Endothelial cell of umbilical vein (primary cell): ENCODE measurements around the gene NDUFS4. TPM values are rescaled to one million over a fixed set of nuclear protein-coding genes. Genes with fewer than 3 reads are reported as not detected.

Experiments used
- BruUV-seq: library from RNA; stranded (reverse); fragments of 400-500 nt; replicated peaks from 2 replicates; lab custom pipeline; 2021; lab: Mats Ljungman, UMichigan
- CTCF ChIA-PET: fragments of 300-600, 350-600 bp; sonication (Branson Sonifier 250); formaldehyde crosslinking; loops from one replicate; lab custom pipeline; 2021; ENCODE audit warnings: antibody characterized with exemption, inconsistent platforms; lab: Charles Lee
- POLR2A ChIA-PET: fragments of 300-600, 350-600 bp; sonication (Branson Sonifier 250); formaldehyde crosslinking; loops from one replicate; lab custom pipeline; 2021; ENCODE audit warnings: antibody characterized with exemption, inconsistent platforms; lab: Charles Lee
- DNase-seq: peaks from one replicate; pipeline ENCODE4 v3.0.0-alpha.2; 2011; ENCODE audit warnings: low read depth, low spot score
- FAIRE-seq: peaks from 2 replicates; lab custom pipeline; 2011; peaks lifted over from hg19 to GRCh38; lab: Jason Lieb, UNC
- H2AFZ ChIP-seq: 2 replicates; pipeline ENCODE4 v1.6.0; 2012; ENCODE audit warnings: low read depth, low read length, control low read depth, inconsistent platforms
- H3K27ac ChIP-seq: 2 replicates; pipeline ENCODE4 v1.5.1; 2011; ENCODE audit warnings: low read depth, mild to moderate bottlenecking, control low read depth, low read length, moderate library complexity; ENCODE audit not compliant: insufficient read depth
- H3K27me3 ChIP-seq, 2 experiments: 2 replicates each; pipeline versions ENCODE4 v1.6.0 to v1.6.1; 2011; ENCODE audit warnings: low read length in 2 of 2, mixed read lengths in 1 of 2; ENCODE audit not compliant: control insufficient read depth in 2 of 2, insufficient read depth in 2 of 2
- H3K36me3 ChIP-seq, 2 experiments: 2 replicates in 1 of 2; 3 replicates in 1 of 2; pipeline ENCODE4 v1.5.1; 2011; ENCODE audit warnings: low read length in 2 of 2, mild to moderate bottlenecking in 1 of 2, moderate library complexity in 1 of 2; ENCODE audit not compliant: control insufficient read depth in 2 of 2, insufficient read depth in 2 of 2; ENCODE audit errors: extremely low read depth in 1 of 2
- H3K4me1 ChIP-seq: 3 replicates; pipeline ENCODE4 v1.5.1; 2011; ENCODE audit warnings: mild to moderate bottlenecking, low read length; ENCODE audit not compliant: control insufficient read depth, insufficient read depth; ENCODE audit errors: extremely low read depth
- H3K4me2 ChIP-seq: 2 replicates; pipeline ENCODE4 v1.6.1; 2011; ENCODE audit warnings: low read length, control low read depth, mixed read lengths; ENCODE audit not compliant: insufficient read depth
- H3K4me3 ChIP-seq, 3 experiments: fragments of 200-600 bp in 1 of 3; sonication (generic), shearing (Covaris generic) in 1 of 3; replicated peaks in 1 of 3; 2 replicates each; pipeline ENCODE4 v1.5.1; 2011 to 2016; ENCODE audit warnings: control low read depth in 3 of 3, low read length in 3 of 3, mild to moderate bottlenecking in 2 of 3, inconsistent platforms in 1 of 3, low read depth in 1 of 3, moderate library complexity in 1 of 3; ENCODE audit not compliant: insufficient read depth in 1 of 3
- H3K79me2 ChIP-seq: 2 replicates; pipeline ENCODE4 v1.6.0; 2012; ENCODE audit warnings: low read length, inconsistent platforms; ENCODE audit not compliant: control insufficient read depth, insufficient read depth
- H3K9ac ChIP-seq: replicated peaks from 2 replicates; pipeline ENCODE3; 2011; ENCODE audit warnings: low read length, control low read depth; ENCODE audit not compliant: insufficient read depth; ENCODE audit errors: extremely low read depth
- H3K9me1 ChIP-seq: replicated peaks from 3 replicates; pipeline ENCODE4 v1.6.0; 2011; ENCODE audit warnings: mild to moderate bottlenecking, low read length; ENCODE audit not compliant: control insufficient read depth, insufficient read depth; ENCODE audit errors: extremely low read depth
- H3K9me3 ChIP-seq: replicated peaks from 2 replicates; pipeline ENCODE4 v1.5.1; 2012; ENCODE audit warnings: low read length, inconsistent platforms; ENCODE audit not compliant: control insufficient read depth, insufficient read depth
- H4K20me1 ChIP-seq: replicated peaks from 2 replicates; pipeline ENCODE3; 2011; ENCODE audit warnings: mild to moderate bottlenecking, low read length; ENCODE audit not compliant: control insufficient read depth, insufficient read depth; ENCODE audit errors: extremely low read depth
- EZH2 ChIP-seq: IDR thresholded peaks from 2 replicates; pipeline ENCODE4 v1.6.1; 2012; ENCODE audit warnings: borderline replicate concordance, low read depth, mild to moderate bottlenecking, moderate library complexity, low read length, inconsistent platforms; ENCODE audit not compliant: severe bottlenecking
- FOS ChIP-seq: IDR thresholded peaks from 2 replicates; pipeline ENCODE4 v1.6.1; 2011; ENCODE audit warnings: mild to moderate bottlenecking, low read length, moderate library complexity, borderline replicate concordance; ENCODE audit not compliant: insufficient read depth
- GATA2 ChIP-seq: IDR thresholded peaks from 2 replicates; pipeline ENCODE4 v1.7.0; 2011; ENCODE audit warnings: low read depth, mild to moderate bottlenecking, moderate library complexity, mixed read lengths, low read length; ENCODE audit not compliant: insufficient read length, insufficient read depth
- JUN ChIP-seq: IDR thresholded peaks from 2 replicates; pipeline ENCODE4 v1.6.1; 2011; ENCODE audit warnings: borderline replicate concordance, low read depth; ENCODE audit not compliant: insufficient read length, insufficient read depth
- MYC ChIP-seq: IDR thresholded peaks from one replicate; pipeline ENCODE4 v1.6.1; 2011; ENCODE audit warnings: mild to moderate bottlenecking, low read depth, low read length
- POLR2A ChIP-seq: IDR thresholded peaks from 2 replicates; pipeline ENCODE4 v1.6.1; 2012; ENCODE audit warnings: low read depth, mild to moderate bottlenecking, control low read depth, low read length
- POLR2AphosphoS5 ChIP-seq: IDR thresholded peaks from 2 replicates; pipeline ENCODE4 v1.6.1; 2012; ENCODE audit warnings: low read depth, mild to moderate bottlenecking, control low read depth, low read length, moderate library complexity; ENCODE audit not compliant: insufficient read depth
- dilution Hi-C: fragments of 300-500 bp; cut with MboI; formaldehyde crosslinking; loops from one replicate; pipeline ENCODE4 v1.15.0; 2019; ENCODE audit warnings: low sequenced_read_pairs; ENCODE audit not compliant: extremely low pct_ligation_motif_present
- intact Hi-C: fragments of 100-400 bp; cut with micrococcal nuclease; formaldehyde crosslinking; loops from one replicate; pipeline ENCODE4 v1.10.0; 2022
- polyA plus RNA-seq, 4 experiments: library from polyadenylated mRNA; depleted of rRNA in 3 of 4; stranded (reverse) in 3 of 4; unstranded in 1 of 4; fragments of >200 nt; gene quantifications; 2 replicates each; pipeline versions ENCODE4 v1.2.1 to v1.2.3, GENCODE V29; 2011 to 2012; ENCODE audit warnings: missing spikeins in 1 of 4
- total RNA-seq: library from RNA; stranded (reverse); gene quantifications from 2 replicates; pipeline ENCODE4 v1.2.3, GENCODE V29; 2021
- TF ChIP-seq, protein P1 (sequence below): IDR thresholded peaks from 2 replicates; pipeline ENCODE4 v1.6.1; 2011; ENCODE audit not compliant: insufficient read depth, insufficient read length
- TF ChIP-seq, protein P2 (sequence below), 2 donors: IDR thresholded peaks; 1 replicate in 1 of 2; 2 replicates in 1 of 2; pipeline ENCODE4 v1.5.1; 2011; ENCODE audit warnings: low read length in 2 of 2, mild to moderate bottlenecking in 2 of 2, moderate library complexity in 2 of 2, control low read depth in 1 of 2, inconsistent platforms in 1 of 2, low read depth in 1 of 2; ENCODE audit not compliant: insufficient read depth in 1 of 2; ENCODE audit errors: extremely low read depth in 1 of 2

NDUFS4 gene
- total and polyA plus RNA-seq, 2 donors (not counting 3 experiments of a cell fraction or from before 2014, with no cell fraction given), result 70.4 to 76.2 TPM

DNA sequence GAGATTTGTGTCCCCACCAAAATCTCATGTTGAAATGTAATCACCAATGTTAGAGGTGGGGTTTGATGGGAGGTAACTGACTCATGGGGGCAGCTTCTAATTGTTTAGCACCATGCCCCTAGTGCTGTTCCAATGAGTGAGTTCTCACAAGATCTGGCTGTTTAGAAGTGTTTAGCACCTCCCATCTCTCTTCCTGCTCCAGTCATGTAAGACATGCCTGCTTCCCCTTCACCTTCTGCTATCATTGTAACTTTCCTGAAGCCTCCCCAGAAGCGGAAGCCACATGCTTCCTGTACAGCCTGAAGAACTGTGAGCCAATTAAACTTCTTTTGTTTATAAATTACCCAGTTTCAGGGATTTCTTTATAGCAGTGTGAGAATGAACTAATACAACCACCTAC, 170.5 kb downstream of the NDUFS4 start:
- BruUV-seq, result no TSS peak

More for the DNA sequence above, 170.5 kb downstream of the NDUFS4 start:
- POLR2A ChIA-PET, result no interaction called here
- Histone ChIP-seq H3K27ac (peak overlapping the region; percentile 55), H3K79me2 (no peaks in the 10 kb centered on the region), H2AFZ (peak overlapping the region; percentile 73), H3K4me2 (peak overlapping the region; percentile 83), H3K9me3 (no peaks in the 10 kb centered on the region), H3K27me3 (peaks cover 0 to 2% of the 10 kb centered on the region in 2 experiments), H3K4me1 (peaks cover 16% of the 10 kb centered on the region), H3K4me3 (no peak overlapping the region), H3K9ac (no peak overlapping the region), H3K36me3 (no peaks in the 10 kb centered on the region), H4K20me1 (no peaks in the 10 kb centered on the region), H3K9me1 (no peaks in the 10 kb centered on the region)
- intact Hi-C loops (loop anchor here (1.0 to 5.0 kb wide), 3 partner anchors 48 to 252 kb away; partner anchors contain the start of gene NDUFS4), dilution Hi-C loops (no loop called here)
- DNase-seq (peak; percentile 90), FAIRE-seq (peak; percentile 94)
- CTCF ChIA-PET, result interaction anchor here (1.4 kb wide), 1 partner anchor 12 kb away, joined by 4 read pairs; no protein-coding TSS in a partner anchor
- TF ChIP-seq, protein P1, sequence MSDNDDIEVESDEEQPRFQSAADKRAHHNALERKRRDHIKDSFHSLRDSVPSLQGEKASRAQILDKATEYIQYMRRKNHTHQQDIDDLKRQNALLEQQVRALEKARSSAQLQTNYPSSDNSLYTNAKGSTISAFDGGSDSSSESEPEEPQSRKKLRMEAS, result no peak
- TF ChIP-seq GATA2, result peak; percentile 41
- TF ChIP-seq JUN, result peak; percentile 13
- no peak for TF ChIP-seq EZH2
- TF ChIP-seq POLR2AphosphoS5, result peak; percentile 44
- peak; percentile 27 for TF ChIP-seq FOS
- no peak for TF ChIP-seq MYC
- TF ChIP-seq, protein P2, sequence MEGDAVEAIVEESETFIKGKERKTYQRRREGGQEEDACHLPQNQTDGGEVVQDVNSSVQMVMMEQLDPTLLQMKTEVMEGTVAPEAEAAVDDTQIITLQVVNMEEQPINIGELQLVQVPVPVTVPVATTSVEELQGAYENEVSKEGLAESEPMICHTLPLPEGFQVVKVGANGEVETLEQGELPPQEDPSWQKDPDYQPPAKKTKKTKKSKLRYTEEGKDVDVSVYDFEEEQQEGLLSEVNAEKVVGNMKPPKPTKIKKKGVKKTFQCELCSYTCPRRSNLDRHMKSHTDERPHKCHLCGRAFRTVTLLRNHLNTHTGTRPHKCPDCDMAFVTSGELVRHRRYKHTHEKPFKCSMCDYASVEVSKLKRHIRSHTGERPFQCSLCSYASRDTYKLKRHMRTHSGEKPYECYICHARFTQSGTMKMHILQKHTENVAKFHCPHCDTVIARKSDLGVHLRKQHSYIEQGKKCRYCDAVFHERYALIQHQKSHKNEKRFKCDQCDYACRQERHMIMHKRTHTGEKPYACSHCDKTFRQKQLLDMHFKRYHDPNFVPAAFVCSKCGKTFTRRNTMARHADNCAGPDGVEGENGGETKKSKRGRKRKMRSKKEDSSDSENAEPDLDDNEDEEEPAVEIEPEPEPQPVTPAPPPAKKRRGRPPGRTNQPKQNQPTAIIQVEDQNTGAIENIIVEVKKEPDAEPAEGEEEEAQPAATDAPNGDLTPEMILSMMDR (IDR thresholded peaks at IDR 0.05; ENCODE audit: extremely low read depth in 1 of 2, insufficient read depth in 1 of 2, low read depth in 1 of 2, low read length in 2 of 2), result no peak
- no peak for TF ChIP-seq POLR2A

Other genes with a start within 250 kb of the NDUFS4 start
- 13.4 and 46.0 TPM in 2 replicates for gene FST, start 80.0 kb upstream of the NDUFS4 start, total RNA-seq
- 13.7 and 20.8 TPM in 2 replicates for gene FST, start 80.0 kb upstream of the NDUFS4 start, polyA plus RNA-seq